ENCODE measurements around the gene TBX10. TPM values are rescaled to one million over a fixed set of nuclear protein-coding genes. Genes with fewer than 3 reads are reported as not detected.
"Not testable (repeated sequence)": the region's sequence is repeated elsewhere in the genome, so short reads cannot be mapped to it uniquely, and the experiment has no call there.

The TBX10 gene
- total and polyA plus RNA-seq, 4 donors, result not detected

GRCh38 chr11:67627812-67628624 is 11.5 kb downstream of the TBX10 start:
- DNase-seq, result no peak
- Histone ChIP-seq H3K36me3 (ENCODE audit: control insufficient read depth in 4 of 4, insufficient read depth in 4 of 4, low read length in 4 of 4) (no peaks in the 10 kb centered on the region), H3K27ac (ENCODE audit: low read depth in 1 of 2, low read length in 1 of 2) (no peak overlapping the region), H3K4me3 (no peak overlapping the region), H3K4me1 (ENCODE audit: control insufficient read depth in 5 of 5, insufficient read depth in 5 of 5, low read length in 5 of 5) (peaks cover 0 to 8% (median 4%) of the 10 kb centered on the region in 5 donors), H3K27me3 (ENCODE audit: control insufficient read depth in 3 of 3, insufficient read depth in 3 of 3, low read length in 2 of 3) (no peaks in the 10 kb centered on the region), H3K9ac (ENCODE audit: insufficient read depth in 1 of 2, low read length in 2 of 2) (no peak overlapping the region), H3K9me3 (ENCODE audit: control insufficient read depth in 4 of 4, insufficient read depth in 3 of 4, low read length in 3 of 4) (no peaks in the 10 kb centered on the region)
- ATAC-seq (ENCODE audit: insufficient read depth, low FRiP score), result no peak
- no peak for TF ChIP-seq CTCF (IDR thresholded peaks at IDR 0.05; ENCODE audit: control extremely low read depth, extremely low read depth)
- 89% methylated on average over 15 of the region's 15 CpGs for WGBS, 2 donors

- no peak for TF ChIP-seq CTCF (IDR thresholded peaks at IDR 0.05; ENCODE audit: control extremely low read depth, extremely low read depth)
- H3K4me3 ChIP-seq, result no peak overlapping the region
- no peaks in the 10 kb centered on the region for H3K9me3 ChIP-seq (ENCODE audit: control insufficient read depth in 4 of 4, insufficient read depth in 3 of 4, low read length in 3 of 4)
- no peak overlapping the region for H3K9ac ChIP-seq (ENCODE audit: insufficient read depth in 1 of 2, low read length in 2 of 2)
- no peak overlapping the region for H3K27ac ChIP-seq (ENCODE audit: low read depth in 1 of 2, low read length in 1 of 2)
- H3K36me3 ChIP-seq (ENCODE audit: control insufficient read depth in 4 of 4, insufficient read depth in 4 of 4, low read length in 4 of 4), result no peaks in the 10 kb centered on the region
- peaks cover 0 to 8% (median 4%) of the 10 kb centered on the region in 5 donors for H3K4me1 ChIP-seq (ENCODE audit: control insufficient read depth in 5 of 5, insufficient read depth in 5 of 5, low read length in 5 of 5)
- H3K27me3 ChIP-seq (ENCODE audit: control insufficient read depth in 3 of 3, insufficient read depth in 3 of 3, low read length in 2 of 3), result no peaks in the 10 kb centered on the region
- DNase-seq (no peak), ATAC-seq (ENCODE audit: insufficient read depth, low FRiP score) (no peak)
- 92 to 94% methylated on average over 6 of the region's 6 CpGs for WGBS, 2 donors
These were observed 12.1 kb downstream of the TBX10 start for GRCh38 chr11:67627441-67627811.

DNA sequence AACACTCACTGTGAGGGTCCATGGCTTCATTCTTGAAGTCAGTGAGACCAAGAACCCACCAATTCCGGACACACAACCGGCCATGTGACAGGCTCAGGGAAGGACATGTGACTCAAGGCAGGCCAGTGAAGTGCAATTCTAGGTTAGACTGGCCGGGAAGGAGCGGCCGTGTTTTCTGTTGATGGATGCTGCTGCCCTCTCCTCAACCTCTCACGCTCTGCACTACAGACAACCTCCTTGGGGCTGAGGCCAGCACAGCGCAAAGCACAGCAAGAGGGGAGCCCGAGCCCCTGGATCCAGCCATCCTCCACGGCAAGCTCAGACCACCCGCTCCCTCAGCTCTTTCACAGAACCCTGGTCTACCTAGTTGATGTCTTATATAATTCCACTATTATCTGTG is 12.6 kb downstream of the TBX10 start:
- Histone ChIP-seq H3K9me3 (ENCODE audit: control insufficient read depth in 4 of 4, insufficient read depth in 3 of 4, low read length in 3 of 4) (no peaks in the 10 kb centered on the region), H3K9ac (ENCODE audit: insufficient read depth in 1 of 2, low read length in 2 of 2) (no peak overlapping the region), H3K27ac (ENCODE audit: low read depth in 1 of 2, low read length in 1 of 2) (no peak overlapping the region), H3K27me3 (ENCODE audit: control insufficient read depth in 3 of 3, insufficient read depth in 3 of 3, low read length in 2 of 3) (no peaks in the 10 kb centered on the region), H3K36me3 (ENCODE audit: control insufficient read depth in 4 of 4, insufficient read depth in 4 of 4, low read length in 4 of 4) (no peaks in the 10 kb centered on the region), H3K4me3 (no peak overlapping the region), H3K4me1 (ENCODE audit: control insufficient read depth in 5 of 5, insufficient read depth in 5 of 5, low read length in 5 of 5) (peaks cover 0 to 8% (median 4%) of the 10 kb centered on the region in 5 donors)
- TF ChIP-seq CTCF (IDR thresholded peaks at IDR 0.05; ENCODE audit: control extremely low read depth, extremely low read depth), result no peak
- ATAC-seq (ENCODE audit: insufficient read depth, low FRiP score) (no peak), DNase-seq (no peak)
- 94 to 95% methylated on average over 10 of the region's 10 CpGs for WGBS, 2 donors

DNA sequence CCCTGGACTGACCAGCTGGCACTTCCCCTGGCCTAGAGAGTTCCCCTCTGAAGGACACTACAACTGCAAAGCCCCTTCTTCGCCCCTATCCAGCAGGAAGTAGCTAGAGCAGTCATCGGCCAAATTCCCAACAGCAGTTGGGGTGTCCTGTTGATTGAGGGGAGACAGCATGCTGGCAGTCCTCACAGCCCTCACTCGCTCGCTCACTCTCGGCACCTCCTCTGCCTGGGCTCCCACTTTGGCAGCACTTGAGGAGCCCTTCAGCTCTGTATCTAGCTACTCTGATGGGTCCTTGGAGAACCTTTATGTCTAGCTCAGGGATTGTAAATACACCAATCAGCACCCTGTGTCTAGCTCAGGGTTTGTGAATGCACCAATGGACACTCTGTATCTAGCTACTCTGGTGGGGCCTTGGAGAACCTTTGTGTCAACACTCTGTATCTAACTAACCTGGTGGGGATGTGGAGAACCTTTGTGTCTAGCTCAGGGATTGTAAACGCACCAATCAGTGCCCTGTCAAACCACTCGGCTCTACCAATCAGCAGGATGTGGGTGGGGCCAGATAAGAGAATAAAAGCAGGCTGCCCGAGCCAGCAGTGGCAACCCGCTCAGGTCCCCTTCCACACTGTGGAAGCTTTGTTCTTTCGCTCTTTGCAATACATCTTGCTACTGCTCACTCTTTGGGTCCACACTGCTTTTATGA is 13.3 kb downstream of the TBX10 start:
- ATAC-seq (ENCODE audit: insufficient read depth, low FRiP score); H3K27ac ChIP-seq (ENCODE audit: low read depth in 1 of 2, low read length in 1 of 2); H3K27me3 ChIP-seq (ENCODE audit: control insufficient read depth in 3 of 3, insufficient read depth in 3 of 3, low read length in 2 of 3); H3K36me3 ChIP-seq (ENCODE audit: control insufficient read depth in 4 of 4, insufficient read depth in 4 of 4, low read length in 4 of 4); H3K4me3 ChIP-seq; H3K9me3 ChIP-seq (ENCODE audit: control insufficient read depth in 4 of 4, insufficient read depth in 3 of 4, low read length in 3 of 4); DNase-seq; H3K9ac ChIP-seq (ENCODE audit: insufficient read depth in 1 of 2, low read length in 2 of 2); H3K4me1 ChIP-seq (ENCODE audit: control insufficient read depth in 5 of 5, insufficient read depth in 5 of 5, low read length in 5 of 5): not testable (repeated sequence)
- WGBS, 2 donors, result 93 to 95% methylated on average over 10 of the region's 10 CpGs

GRCh38 chr11:67623795-67624194 is 15.8 kb downstream of the TBX10 start:
- not testable (repeated sequence) for H3K4me3 ChIP-seq; H3K36me3 ChIP-seq (ENCODE audit: control insufficient read depth in 4 of 4, insufficient read depth in 4 of 4, low read length in 4 of 4); ATAC-seq (ENCODE audit: insufficient read depth, low FRiP score); H3K9me3 ChIP-seq (ENCODE audit: control insufficient read depth in 4 of 4, insufficient read depth in 3 of 4, low read length in 3 of 4); H3K9ac ChIP-seq (ENCODE audit: insufficient read depth in 1 of 2, low read length in 2 of 2); H3K27me3 ChIP-seq (ENCODE audit: control insufficient read depth in 3 of 3, insufficient read depth in 3 of 3, low read length in 2 of 3); H3K4me1 ChIP-seq (ENCODE audit: control insufficient read depth in 5 of 5, insufficient read depth in 5 of 5, low read length in 5 of 5); DNase-seq; H3K27ac ChIP-seq (ENCODE audit: low read depth in 1 of 2, low read length in 1 of 2)
- WGBS, 2 donors, result 86 to 95% methylated on average over 1 of the region's 1 CpG

DNA sequence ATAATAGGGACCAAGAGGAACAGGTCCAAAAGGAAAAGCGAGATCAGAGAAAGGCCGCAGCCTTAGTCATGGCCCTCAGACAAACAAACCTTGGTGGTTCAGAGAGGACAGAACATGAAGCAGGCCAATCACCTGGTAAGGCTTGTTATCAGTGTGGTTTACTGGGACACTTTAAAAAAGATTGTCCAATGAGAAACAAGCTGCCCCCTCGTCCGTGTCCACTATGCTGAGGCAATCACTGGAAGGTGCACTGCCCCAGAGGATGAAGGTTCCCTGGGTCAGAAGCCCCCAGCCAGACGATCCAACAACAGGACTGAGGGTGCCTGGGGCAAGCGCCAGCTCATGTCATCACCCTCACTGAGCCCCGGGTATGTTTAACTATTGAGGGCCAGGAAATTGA is 16.7 kb downstream of the TBX10 start:
- not testable (repeated sequence) for ATAC-seq (ENCODE audit: insufficient read depth, low FRiP score)

More for the DNA sequence above, 16.7 kb downstream of the TBX10 start:
- H3K4me3 ChIP-seq; H3K9me3 ChIP-seq (ENCODE audit: control insufficient read depth in 4 of 4, insufficient read depth in 3 of 4, low read length in 3 of 4); H3K36me3 ChIP-seq (ENCODE audit: control insufficient read depth in 4 of 4, insufficient read depth in 4 of 4, low read length in 4 of 4); H3K27me3 ChIP-seq (ENCODE audit: control insufficient read depth in 3 of 3, insufficient read depth in 3 of 3, low read length in 2 of 3); H3K4me1 ChIP-seq (ENCODE audit: control insufficient read depth in 5 of 5, insufficient read depth in 5 of 5, low read length in 5 of 5); DNase-seq; H3K9ac ChIP-seq (ENCODE audit: insufficient read depth in 1 of 2, low read length in 2 of 2): not testable (repeated sequence)
- 68 to 74% methylated on average over 6 to 7 of the region's 7 CpGs for WGBS, 2 donors
- H3K27ac ChIP-seq (ENCODE audit: low read depth in 1 of 2, low read length in 1 of 2), result peak overlapping the region in 1 of 2 donors; percentile 6

Data from lung (tissue), 12 donors.